SK-N-SH (cell line): ENCODE results near the gene RNF168. TPM values are rescaled to one million over a fixed set of nuclear protein-coding genes. Genes with fewer than 3 reads are reported as not detected.

ENCODE experiments used
- CTCF ChIA-PET: fragments of 300-600, 350-600 bp; formaldehyde crosslinking; extraction: SDS; loops from one replicate; lab custom pipeline; 2021; lab: Yijun Ruan, JAX
- POLR2A ChIA-PET: fragments of 350-600 bp; sonication (Branson Sonifier 250); formaldehyde crosslinking; extraction: SDS; loops from one replicate; lab custom pipeline; 2020; ENCODE audit warnings: antibody characterized with exemption, inconsistent platforms; lab: Yijun Ruan, JAX
- DNase-seq: peaks from one replicate; pipeline ENCODE4 v3.0.0; 2012
- H2AFZ ChIP-seq: fragments of 200-600 bp; sonication (generic); 2 replicates; pipeline ENCODE4 v1.8.1; 2016; ENCODE audit warnings: antibody characterized with exemption, mild to moderate bottlenecking, low read depth
- H3F3A ChIP-seq: fragments of 200-600 bp; sonication (generic); replicated peaks from 2 replicates; pipeline ENCODE3; 2016; ENCODE audit warnings: antibody characterized with exemption, mild to moderate bottlenecking; ENCODE audit not compliant: insufficient read depth
- H3K27ac ChIP-seq, 2 experiments: fragments of 200-500 bp in 1 of 2; fragments of 200-600 bp in 1 of 2; sonication (Bioruptor generic) in 1 of 2; sonication (generic), shearing (Covaris generic) in 1 of 2; 2 replicates each; pipeline versions ENCODE4 v1.5.1 to v1.6.1; 2014 to 2016; ENCODE audit warnings: low read depth in 2 of 2, inconsistent platforms in 1 of 2, low read length in 1 of 2, mild to moderate bottlenecking in 1 of 2, mixed read lengths in 1 of 2
- H3K27me3 ChIP-seq: fragments of 200-600 bp; sonication (generic), shearing (Covaris generic); 2 replicates; pipeline ENCODE4 v1.6.1; 2016; ENCODE audit warnings: mixed run types; ENCODE audit not compliant: insufficient read depth
- H3K36me3 ChIP-seq, 2 experiments: fragments of 200-500 bp in 1 of 2; fragments of 200-600 bp in 1 of 2; sonication (Bioruptor generic) in 1 of 2; sonication (generic) in 1 of 2; replicated peaks in 1 of 2; 2 replicates each; pipeline versions ENCODE3 to v1.5.1; 2014 to 2016; ENCODE audit warnings: low read length in 1 of 2, mild to moderate bottlenecking in 1 of 2; ENCODE audit not compliant: insufficient read depth in 2 of 2, control insufficient read depth in 1 of 2
- H3K4me1 ChIP-seq, 2 experiments: fragments of 200-500 bp in 1 of 2; fragments of 200-600 bp in 1 of 2; sonication (Bioruptor generic) in 1 of 2; sonication (generic), shearing (Covaris generic) in 1 of 2; 2 replicates each; pipeline versions ENCODE4 v1.5.1 to v1.6.1; 2014 to 2016; ENCODE audit warnings: low read depth in 1 of 2, low read length in 1 of 2, mixed run types in 1 of 2; ENCODE audit not compliant: insufficient read depth in 2 of 2, control insufficient read depth in 1 of 2
- H3K4me2 ChIP-seq: fragments of 200-600 bp; sonication (generic), shearing (Covaris generic); 2 replicates; pipeline ENCODE4 v1.6.1; 2017; ENCODE audit warnings: mixed run types
- H3K4me3 ChIP-seq, 2 experiments: fragments of 200-500 bp in 1 of 2; fragments of 200-600 bp in 1 of 2; sonication (Bioruptor generic) in 1 of 2; sonication (generic), shearing (Covaris generic) in 1 of 2; 2 replicates each; pipeline versions ENCODE4 v1.5.1 to v1.8.1; 2014 to 2016; ENCODE audit warnings: low read depth in 2 of 2, inconsistent platforms in 1 of 2, low read length in 1 of 2, mild to moderate bottlenecking in 1 of 2, mixed read lengths in 1 of 2, moderate library complexity in 1 of 2
- H3K79me2 ChIP-seq: fragments of 200-600 bp; sonication (generic); 2 replicates; pipeline ENCODE4 v1.8.1; 2017; ENCODE audit warnings: mild to moderate bottlenecking; ENCODE audit not compliant: insufficient read depth
- H3K9ac ChIP-seq: fragments of 200-600 bp; sonication (generic); 2 replicates; pipeline ENCODE4 v1.6.1; 2017; ENCODE audit warnings: mixed run types
- H3K9me2 ChIP-seq: fragments of 200-600 bp; sonication (generic); 2 replicates; pipeline ENCODE4 v1.6.1; 2017; ENCODE audit warnings: mixed run types
- H3K9me3 ChIP-seq: fragments of 200-600 bp; sonication (generic); 2 replicates; pipeline ENCODE4 v1.6.1; 2017; ENCODE audit warnings: mixed run types, mild to moderate bottlenecking, moderate library complexity
- H4K20me1 ChIP-seq: fragments of 200-600 bp; sonication (generic); 2 replicates; pipeline ENCODE4 v1.6.1; 2017; ENCODE audit warnings: mild to moderate bottlenecking, mixed run types; ENCODE audit not compliant: insufficient read depth
- MEF2A ChIP-seq: IDR thresholded peaks from 2 replicates; pipeline ENCODE4 v1.4.0; 2012; ENCODE audit warnings: low read depth, borderline replicate concordance
- MXI1 ChIP-seq: IDR thresholded peaks from 2 replicates; pipeline ENCODE4 v1.6.1; 2012; ENCODE audit warnings: mild to moderate bottlenecking, low read depth, low read length, improper control_type of control experiment
- NRF1 ChIP-seq: IDR thresholded peaks from 2 replicates; pipeline ENCODE4 v1.6.1; 2012; ENCODE audit warnings: low read depth, mild to moderate bottlenecking, low read length
- RXRA ChIP-seq: IDR thresholded peaks from 2 replicates; pipeline ENCODE4 v1.4.0; 2012; ENCODE audit warnings: low read depth, mild to moderate bottlenecking, borderline replicate concordance
- TEAD4 ChIP-seq: IDR thresholded peaks from 2 replicates; pipeline ENCODE4 v1.4.0; 2012; ENCODE audit warnings: mild to moderate bottlenecking, borderline replicate concordance; ENCODE audit not compliant: insufficient read depth
- WGBS: methylation state at CpG from one replicate; pipeline ENCODE4 v1.1.6; 2017; ENCODE audit warnings: low lambda C conversion rate; 5-methylcytosine and 5-hydroxymethylcytosine counted together
- polyA plus RNA-seq, 3 experiments: library from polyadenylated mRNA; depleted of rRNA; stranded (reverse); fragments of >200 nt; gene quantifications; 2 replicates each; pipeline ENCODE4 v1.2.3, GENCODE V29; 2012
- small RNA-seq, 7 experiments: library from RNA; depleted of rRNA; stranded (forward); fragments of <200 nt; gene quantifications; one replicate each; pipeline ENCODE3, GENCODE V24; 2012
- TF ChIP-seq, protein P1 (sequence below): fragments of 150-350 bp; IDR thresholded peaks from 2 replicates; pipeline ENCODE4 v1.6.1; 2017; ENCODE audit warnings: antibody characterized with exemption, low read length, low read depth, borderline replicate concordance

RNF168 gene
- polyA plus RNA-seq, 1 of the 3 experiments (the other 2 are of a cell fraction): 1.9 TPM

DNA sequence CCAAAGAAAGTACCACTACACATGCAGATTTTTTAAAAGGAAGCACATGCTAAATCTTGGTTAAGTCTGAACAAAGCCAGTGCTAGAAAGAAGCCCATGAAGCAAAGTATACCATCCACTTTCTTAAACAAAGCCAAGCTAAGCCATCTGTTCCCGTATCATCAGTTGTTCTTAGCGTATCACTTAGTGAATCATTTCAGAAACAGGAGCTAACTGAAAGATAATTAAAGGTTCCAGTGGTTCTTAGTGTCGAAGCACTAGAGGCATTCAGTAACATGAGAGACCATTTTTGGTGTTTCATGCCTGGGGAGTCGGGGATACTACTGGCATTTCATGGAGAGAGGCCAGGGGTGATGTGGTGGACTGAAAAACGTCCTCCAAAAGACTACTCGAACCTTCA, 84.2 kb downstream of the RNF168 start:
- Histone ChIP-seq H3K4me1 (peaks cover 0 to 10% of the 10 kb centered on the region in 2 experiments; a peak in 1 of 4 replicates), H3K4me3 (no peak overlapping the region), H3K36me3 (no peaks in the 10 kb centered on the region), H3K9me2 (no peaks in the 10 kb centered on the region), H3K27ac (no peak overlapping the region), H3K9me3 (no peaks in the 10 kb centered on the region), H4K20me1 (peaks cover 84% of the 10 kb centered on the region), H3K27me3 (no peaks in the 10 kb centered on the region), H3K4me2 (no peak overlapping the region), H2AFZ (no peak overlapping the region), H3F3A (peaks cover 6% of the 10 kb centered on the region), H3K79me2 (peaks cover 99% of the 10 kb centered on the region), H3K9ac (no peak overlapping the region)
- POLR2A ChIA-PET: no interaction called here
- DNase-seq: no peak
- WGBS: 92% methylated on average over 6 of the region's 6 CpGs
- CTCF ChIA-PET: interaction anchor here (1.9 kb wide), 1 partner anchor 16 kb away, joined by 5 read pairs; no protein-coding TSS in a partner anchor
- TF ChIP-seq RXRA (no peak), NRF1 (no peak), TEAD4 (no peak), MXI1 (no peak), MEF2A (no peak)
- TF ChIP-seq, protein P1, sequence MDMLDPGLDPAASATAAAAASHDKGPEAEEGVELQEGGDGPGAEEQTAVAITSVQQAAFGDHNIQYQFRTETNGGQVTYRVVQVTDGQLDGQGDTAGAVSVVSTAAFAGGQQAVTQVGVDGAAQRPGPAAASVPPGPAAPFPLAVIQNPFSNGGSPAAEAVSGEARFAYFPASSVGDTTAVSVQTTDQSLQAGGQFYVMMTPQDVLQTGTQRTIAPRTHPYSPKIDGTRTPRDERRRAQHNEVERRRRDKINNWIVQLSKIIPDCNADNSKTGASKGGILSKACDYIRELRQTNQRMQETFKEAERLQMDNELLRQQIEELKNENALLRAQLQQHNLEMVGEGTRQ: no peak

Small RNA genes within 50 kb of the gene (small RNA-seq; reads per million reads assigned to genes)
- 0 reads per million in 7 experiments for gene AC083822.1
- gene AC117490.1: 0 reads per million in 7 experiments
- gene RPS29P3: 0 reads per million in 7 experiments

Other genes with a start within 250 kb of the RNF168 start
- gene PCYT1A, start 216.0 kb downstream of the RNF168 start, polyA plus RNA-seq (2012; rRNA removed): 45.9 and 52.4 TPM in 2 replicates
- gene DYNLT2B, start 185.5 kb downstream of the RNF168 start, polyA plus RNA-seq (2012; rRNA removed): 30.6 and 31.7 TPM in 2 replicates
- gene TM4SF19, start 165.4 kb downstream of the RNF168 start, polyA plus RNA-seq (2012; rRNA removed): not detected in 2 replicates
- gene UBXN7, start 71.3 kb downstream of the RNF168 start, polyA plus RNA-seq (2012; rRNA removed): 6.4 and 8.1 TPM in 2 replicates
- gene SMCO1, start 11.6 kb upstream of the RNF168 start, polyA plus RNA-seq (2012; rRNA removed): not detected in 2 replicates
- 7.0 and 9.3 TPM in 2 replicates for gene WDR53, start 64.8 kb upstream of the RNF168 start, polyA plus RNA-seq (2012; rRNA removed)
- gene FBXO45, start 64.9 kb upstream of the RNF168 start, polyA plus RNA-seq (2012; rRNA removed): 3.2 and 4.2 TPM in 2 replicates
- gene NRROS, start 135.9 kb upstream of the RNF168 start, polyA plus RNA-seq (2012; rRNA removed): 0.19 and 0.25 TPM in 2 replicates
- 2.6 and 3.0 TPM in 2 replicates for gene CEP19, start 208.5 kb upstream of the RNF168 start, polyA plus RNA-seq (2012; rRNA removed)
- 15.5 and 20.6 TPM in 2 replicates for gene PIGX, start 208.6 kb upstream of the RNF168 start, polyA plus RNA-seq (2012; rRNA removed)
- gene PAK2, start 236.1 kb upstream of the RNF168 start, polyA plus RNA-seq (2012; rRNA removed): 27.9 and 28.8 TPM in 2 replicates